ENCODE data around the gene BDP1.
"Not testable (repeated sequence)": the region's sequence is repeated elsewhere in the genome, so short reads cannot be mapped to it uniquely, and the experiment has no call there.

BDP1 gene

DNA sequence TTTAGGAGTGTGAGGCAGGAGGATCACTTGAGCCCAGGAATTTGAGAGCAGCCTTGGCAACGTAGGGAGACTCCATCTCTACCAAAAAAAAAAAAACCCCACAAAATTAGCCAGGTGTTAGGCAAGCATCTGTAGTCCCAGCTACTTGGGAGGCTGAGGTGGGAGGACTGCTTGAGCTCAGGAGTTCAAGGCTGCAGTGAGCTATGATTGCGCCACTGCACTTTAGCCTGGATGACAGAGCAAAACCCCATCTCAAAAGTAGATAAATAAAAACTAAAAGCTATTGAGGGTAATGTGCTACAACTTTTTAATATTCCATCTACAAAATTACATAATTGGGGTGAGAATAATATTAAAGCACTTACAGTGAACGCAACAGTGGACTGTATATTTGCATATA, 5.9 kb downstream of the BDP1 start:
- no peak overlapping the region for H3K4me3 ChIP-seq (ENCODE audit: low read depth, low read length)

DNA sequence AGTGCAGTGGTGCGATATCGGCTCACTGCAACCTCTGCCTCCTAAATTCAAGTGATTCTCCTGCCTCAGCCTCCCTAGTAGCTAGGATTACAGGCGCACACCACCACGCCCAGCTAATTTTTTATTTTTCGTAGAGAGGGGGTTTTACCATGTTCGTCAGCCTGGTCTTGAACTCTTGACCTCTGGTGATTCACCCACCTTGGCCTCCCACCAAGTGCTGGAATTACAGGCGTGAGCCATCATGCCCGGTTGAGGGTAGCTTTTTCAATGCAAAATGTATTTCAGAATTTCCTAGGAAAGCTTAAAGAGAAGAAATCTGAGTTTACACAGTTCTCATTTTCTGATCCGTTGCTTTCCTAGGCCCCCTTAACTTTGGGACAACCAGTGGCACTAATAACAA, 15.7 kb downstream of the BDP1 start:
- no peak overlapping the region for H3K4me3 ChIP-seq (ENCODE audit: low read depth, low read length)

DNA sequence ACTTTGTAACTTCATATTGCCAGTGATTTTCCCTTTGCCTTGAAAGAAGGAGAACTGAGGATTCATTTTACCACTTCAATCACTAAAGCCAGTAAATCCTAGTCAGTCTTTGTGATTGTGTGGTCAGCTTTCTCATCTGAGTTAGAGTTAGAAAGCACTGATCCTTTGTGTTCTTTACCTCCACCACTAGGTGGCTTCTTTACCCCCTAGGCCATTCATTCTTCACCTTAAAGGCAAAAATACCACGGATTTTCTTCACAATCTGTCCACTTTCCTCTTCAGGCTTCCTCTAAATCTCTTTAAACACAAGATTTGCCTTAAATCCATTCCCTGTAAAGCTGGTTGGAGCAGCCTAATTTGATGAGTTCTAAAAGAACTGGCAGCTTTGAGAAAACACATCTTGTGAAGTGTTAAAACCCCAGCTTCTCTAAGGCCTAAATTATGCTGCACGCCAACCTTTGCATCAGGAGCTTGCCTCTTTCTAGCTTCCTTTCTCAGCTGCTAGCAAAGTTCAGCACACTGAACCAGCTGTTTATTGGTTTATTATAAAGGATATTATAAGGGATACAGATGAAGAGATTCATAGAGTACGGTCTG, 20.4 kb downstream of the BDP1 start:
- no peak overlapping the region for H3K4me3 ChIP-seq (ENCODE audit: low read depth, low read length)

DNA sequence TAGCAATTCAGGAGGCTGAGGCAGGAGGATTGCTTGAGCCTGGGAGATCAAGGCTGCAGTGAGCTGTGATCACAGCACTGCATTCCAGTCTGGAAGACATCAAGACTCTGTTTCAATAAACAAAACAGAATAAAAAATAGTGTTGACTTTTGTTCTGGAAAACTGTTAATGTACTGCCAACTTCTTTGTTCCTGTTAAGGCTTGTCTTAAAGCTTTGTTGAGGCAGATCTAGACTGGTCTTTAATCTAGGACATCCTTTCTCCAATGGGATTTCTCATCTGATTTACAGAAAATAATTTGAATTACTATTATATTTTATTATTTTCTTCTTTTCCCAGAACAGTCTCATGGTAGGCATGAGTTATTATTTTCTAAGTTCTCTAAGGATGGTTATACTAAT, 26.0 kb downstream of the BDP1 start:
- no peak overlapping the region for H3K4me3 ChIP-seq (ENCODE audit: low read depth, low read length)

DNA sequence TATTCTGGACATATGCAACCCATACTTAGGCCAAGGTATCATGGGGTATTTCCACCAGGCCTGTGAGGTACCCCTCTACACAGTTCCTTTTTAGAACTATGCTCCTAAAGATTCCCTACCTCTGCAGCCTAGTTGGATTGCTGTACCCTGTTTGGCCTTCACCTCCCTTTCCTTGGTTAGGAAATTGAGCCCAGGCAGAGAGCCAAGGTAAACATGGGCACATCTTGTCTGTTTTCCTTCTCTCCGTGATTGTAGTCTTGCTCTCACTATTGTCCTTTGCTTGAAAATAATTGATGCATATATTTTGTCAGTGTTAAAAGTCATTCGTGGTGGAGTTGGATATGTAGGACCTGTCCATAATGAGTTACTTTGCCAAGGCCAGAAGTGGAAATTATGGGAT, 26.7 kb downstream of the BDP1 start:
- H3K4me3 ChIP-seq (ENCODE audit: low read depth, low read length), result no peak overlapping the region

DNA sequence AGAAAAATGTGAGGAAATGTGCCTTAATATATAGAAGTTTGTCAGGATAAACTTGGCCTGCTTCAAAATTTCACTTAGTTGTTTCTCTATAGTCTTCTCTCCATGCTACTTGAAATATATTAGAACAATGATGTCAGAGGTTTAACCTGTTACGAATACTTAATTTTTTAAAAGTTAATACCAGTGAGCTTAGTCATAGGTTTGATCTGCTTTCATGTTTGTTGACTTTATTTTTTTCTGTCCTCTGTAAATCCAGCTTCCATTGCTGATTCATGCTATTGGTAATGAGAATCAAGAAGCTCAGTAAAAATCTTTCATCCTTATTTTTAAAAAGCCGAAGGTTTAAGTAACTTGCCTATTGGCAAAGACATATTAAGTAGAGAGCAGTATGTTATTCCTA, 27.9 kb downstream of the BDP1 start:
- H3K4me3 ChIP-seq (ENCODE audit: low read depth, low read length), result no peak overlapping the region

DNA sequence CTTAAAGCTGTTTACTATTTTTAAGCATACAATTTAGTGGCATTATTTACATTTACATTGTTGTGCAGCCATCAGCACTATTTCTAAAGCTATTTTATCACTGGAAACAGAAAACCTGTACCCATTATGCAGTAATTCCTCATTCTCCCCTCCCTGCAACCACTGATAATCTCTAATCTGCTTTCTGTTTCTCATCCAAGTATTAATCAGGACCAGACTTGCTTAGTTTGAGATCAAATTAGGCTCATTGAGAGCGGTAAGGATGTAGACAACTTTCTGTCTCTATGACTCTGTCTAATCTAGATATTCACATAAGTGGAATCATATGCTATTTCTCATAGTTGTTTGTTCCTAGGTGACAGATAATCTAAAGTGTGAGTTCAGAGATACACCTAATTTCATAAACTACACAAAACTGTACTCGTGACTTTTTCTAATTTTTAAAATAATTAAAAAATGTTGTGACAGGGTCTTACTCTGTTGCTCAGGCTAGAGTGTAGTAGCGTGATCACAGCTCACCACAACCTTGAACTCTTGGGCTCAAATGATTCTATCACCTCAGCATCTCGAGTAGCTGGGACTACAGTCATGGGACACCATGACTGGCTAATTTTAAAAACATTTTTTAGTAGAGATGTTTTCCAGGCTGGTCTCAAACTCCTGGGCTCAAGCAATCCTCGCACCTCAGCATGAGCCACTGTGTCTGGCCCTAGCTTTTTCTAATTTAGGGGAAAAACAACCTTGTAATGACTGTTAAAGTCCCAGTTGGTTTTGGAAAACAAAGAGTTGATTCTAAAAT, 37.6 kb downstream of the BDP1 start:
- no peak overlapping the region for H3K4me3 ChIP-seq (ENCODE audit: low read depth, low read length)

DNA sequence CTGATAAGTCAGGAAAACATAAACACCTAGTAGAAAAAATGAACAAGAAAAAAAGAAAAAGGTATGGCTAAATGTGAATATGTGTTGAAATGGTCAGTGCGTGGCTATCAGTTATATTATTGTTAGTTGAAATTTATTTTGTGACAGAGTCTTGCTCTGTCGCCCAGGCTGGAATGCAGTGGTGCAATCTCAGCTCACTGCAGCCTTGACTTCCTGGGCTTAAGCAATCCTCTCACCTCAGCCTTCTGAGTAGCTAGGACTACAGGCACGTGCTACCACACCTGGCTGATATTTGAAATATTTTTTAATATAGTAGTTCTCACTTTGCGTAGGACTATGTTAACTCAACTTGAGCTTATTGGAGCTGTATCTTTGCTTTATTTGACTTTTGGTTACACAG, 38.8 kb downstream of the BDP1 start:
- not testable (repeated sequence) for H3K4me3 ChIP-seq (ENCODE audit: low read depth, low read length)

DNA sequence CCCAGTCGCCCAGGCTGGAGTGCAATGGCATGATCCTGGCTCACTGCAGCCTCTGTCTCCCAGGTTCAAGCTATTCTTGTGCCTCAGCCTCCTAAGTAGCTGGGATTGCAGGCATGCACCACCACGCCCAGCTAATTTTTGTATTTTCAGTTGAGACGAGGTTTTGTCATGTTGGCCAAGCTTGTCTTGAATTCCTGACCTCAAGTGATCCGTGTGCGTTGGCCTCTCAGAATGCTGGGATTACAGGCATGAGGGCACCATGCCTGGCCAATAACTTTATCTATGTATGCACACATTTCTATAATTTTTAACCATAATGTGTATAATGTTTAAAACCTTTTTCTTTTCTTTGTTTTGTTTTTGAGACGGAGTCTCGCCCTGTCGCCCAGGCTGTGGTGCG, 43.3 kb downstream of the BDP1 start:
- H3K4me3 ChIP-seq (ENCODE audit: low read depth, low read length), result not testable (repeated sequence)

DNA sequence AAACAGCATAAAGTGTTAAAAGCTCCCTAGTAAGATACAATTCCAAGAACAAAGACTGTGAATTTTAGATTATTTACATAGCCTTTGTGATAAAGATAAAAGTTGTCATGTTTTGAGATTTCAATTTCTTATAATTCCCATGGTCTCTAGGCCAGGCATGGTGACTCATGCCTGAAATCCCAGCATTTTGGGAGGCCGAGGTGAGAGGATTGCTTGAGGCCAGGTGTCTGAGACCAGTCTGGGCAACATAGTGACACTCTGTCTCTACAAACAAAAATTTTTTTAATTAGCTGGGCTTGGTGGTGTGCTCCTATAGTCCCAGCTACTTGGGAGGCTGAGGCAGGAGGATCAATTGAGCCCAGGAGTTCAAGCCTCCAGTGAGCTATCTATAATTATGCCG, 48.1 kb downstream of the BDP1 start:
- H3K4me3 ChIP-seq (ENCODE audit: low read depth, low read length), result no peak overlapping the region

DNA sequence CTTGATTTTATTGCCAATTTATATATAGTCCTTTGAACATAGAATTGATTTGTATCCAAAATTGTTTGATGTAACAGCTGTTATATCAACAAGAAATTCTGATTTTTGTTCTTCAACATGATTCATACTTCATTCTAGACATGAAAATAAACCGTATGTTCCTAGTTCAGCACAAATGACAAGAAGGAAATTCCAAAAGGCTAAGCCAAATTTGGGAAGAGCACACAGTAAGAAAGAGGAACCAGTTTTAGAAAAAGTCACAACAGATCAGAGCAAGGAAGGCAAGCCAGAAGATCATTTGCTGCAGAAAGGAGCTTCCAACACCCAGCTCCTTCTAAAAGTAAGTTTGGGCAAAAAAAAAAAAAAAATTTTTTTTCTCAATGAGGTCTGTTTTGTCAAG, 66.7 kb downstream of the BDP1 start:
- no peak overlapping the region for H3K4me3 ChIP-seq (ENCODE audit: low read depth, low read length)

DNA sequence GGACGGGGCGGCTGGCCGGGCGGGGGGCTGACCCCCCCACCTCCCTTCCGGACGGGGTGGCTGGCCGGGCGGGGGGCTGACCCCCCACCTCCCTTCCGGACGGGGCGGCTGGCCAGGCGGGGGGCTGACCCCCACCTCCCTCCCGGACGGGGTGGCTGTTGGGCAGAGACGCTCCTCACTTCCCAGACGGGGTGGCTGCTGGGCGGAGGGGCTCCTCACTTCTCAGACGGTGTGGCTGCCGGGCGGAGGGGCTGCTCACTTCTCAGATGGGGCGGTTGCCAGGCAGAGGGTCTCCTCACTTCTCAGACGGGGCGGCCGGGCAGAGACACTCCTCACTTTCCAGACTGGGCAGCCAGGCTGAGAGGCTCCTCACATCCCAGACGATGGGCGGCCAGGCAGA, 70.2 kb downstream of the BDP1 start:
- not testable (repeated sequence) for H3K4me3 ChIP-seq (ENCODE audit: low read depth, low read length)

DNA sequence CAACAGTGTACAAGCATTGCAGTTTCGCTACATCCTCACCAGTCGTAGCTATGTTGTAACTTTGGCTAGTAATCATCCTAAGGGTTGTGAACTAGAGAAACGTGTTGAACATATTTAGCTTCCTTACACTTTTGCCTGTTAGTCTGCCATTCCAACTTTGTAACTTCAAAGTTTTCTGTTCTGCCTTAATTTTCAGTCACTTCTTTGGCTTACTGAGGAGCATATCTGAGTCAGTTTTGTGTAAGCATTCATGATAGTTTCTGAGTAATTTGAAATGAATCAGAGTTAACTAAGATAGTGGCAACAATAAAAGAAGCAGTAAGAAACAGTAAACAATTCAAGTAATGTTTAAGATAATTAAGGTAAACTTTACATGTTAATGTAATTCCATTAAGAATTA, 72.8 kb downstream of the BDP1 start:
- H3K4me3 ChIP-seq (ENCODE audit: low read depth, low read length), result no peak overlapping the region

DNA sequence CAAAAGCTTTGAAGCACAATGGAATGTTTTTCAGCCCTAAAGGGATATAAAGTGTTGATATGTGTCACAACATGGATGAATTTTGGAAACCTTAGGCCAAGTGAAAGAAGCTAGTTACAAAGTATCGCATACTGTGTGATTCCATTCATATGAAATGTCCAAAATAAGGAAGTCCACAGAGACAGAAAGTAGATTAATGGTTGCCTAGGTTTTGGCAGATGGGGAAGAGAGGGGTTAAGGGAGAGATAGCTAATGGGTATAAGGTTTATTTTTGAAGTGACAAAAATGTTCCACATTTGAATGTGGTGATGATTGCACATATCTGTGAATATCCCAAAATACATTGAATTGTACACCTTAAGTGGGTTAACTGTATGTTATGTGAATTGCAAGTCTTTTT, 74.2 kb downstream of the BDP1 start:
- H3K4me3 ChIP-seq (ENCODE audit: low read depth, low read length), result no peak overlapping the region

DNA sequence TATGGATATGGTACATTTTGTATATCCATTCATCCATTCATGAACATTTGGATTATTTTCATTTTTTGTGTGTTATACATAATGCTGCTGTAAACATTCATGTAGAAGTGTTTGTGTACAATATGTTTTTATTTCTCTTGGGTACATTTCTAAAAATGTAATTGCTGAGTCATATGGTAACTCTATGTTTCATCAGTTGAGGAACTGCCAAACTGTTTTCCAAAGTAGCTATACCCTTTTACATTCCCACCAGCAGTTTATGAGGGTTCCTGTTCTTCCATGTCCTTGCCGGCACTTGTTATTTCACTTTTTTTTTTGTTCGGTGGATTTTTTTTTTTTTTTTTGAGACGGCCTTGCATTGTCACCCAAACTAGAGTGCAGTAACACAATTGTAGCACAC, 77.7 kb downstream of the BDP1 start:
- H3K4me3 ChIP-seq (ENCODE audit: low read depth, low read length), result no peak overlapping the region

DNA sequence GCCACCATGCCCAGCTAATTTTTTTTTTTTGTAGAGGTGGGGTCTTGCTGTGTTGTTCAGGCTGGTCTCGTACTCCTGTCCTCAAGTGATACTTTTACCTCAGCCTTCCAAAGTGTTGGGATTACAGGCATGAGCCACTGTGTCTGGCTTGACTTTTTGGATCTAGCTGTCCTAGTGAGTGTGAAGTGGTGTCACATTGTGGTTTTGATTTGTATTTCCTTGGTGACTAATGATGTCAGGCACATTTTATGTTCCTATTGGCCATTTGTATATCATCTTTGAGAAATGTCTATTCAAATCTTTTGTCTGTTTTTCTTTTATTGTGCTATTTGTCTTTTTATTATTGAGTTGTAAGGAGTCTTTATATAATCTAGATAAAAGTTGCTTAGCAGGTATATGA, 78.2 kb downstream of the BDP1 start:
- no peak overlapping the region for H3K4me3 ChIP-seq (ENCODE audit: low read depth, low read length)

DNA sequence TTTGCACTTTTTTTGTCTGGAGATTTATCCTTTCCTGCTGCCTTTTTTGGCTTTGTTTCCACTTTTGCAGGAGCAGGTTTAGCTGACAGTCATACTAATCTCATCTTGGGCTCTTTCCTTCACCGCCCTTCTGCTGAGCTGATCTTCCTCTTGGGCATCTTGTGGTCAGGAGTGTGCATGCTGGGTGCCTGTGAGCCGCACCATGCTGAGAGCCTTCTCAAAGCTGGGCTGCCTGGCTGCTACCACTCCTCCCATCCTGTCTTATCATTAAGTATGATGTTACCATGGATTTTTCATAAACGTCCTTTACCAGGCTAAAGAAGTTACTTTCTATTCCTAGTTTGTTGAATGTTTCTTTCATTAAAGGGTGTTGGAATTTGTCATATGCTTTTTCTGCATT, 82.2 kb downstream of the BDP1 start:
- no peak overlapping the region for H3K4me3 ChIP-seq (ENCODE audit: low read depth, low read length)

DNA sequence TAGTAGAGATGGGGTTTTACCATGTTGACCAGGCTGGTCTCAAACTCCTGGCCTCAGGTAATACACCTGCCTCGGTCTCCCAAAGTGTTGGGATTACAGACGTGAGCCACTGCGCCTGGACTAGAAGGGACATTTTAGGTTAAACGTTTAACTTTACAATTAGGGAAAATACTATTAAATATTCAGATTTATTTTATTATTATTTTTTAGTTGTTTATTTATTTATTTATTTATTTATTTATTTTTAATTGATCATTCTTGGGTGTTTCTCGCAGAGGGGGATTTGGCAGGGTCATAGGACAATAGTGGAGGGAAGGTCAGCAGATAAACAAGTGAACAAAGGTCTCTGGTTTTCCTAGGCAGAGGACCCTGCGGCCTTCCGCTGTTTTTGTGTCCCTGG, 95.4 kb downstream of the BDP1 start:
- not testable (repeated sequence) for H3K4me3 ChIP-seq (ENCODE audit: low read depth, low read length)

DNA sequence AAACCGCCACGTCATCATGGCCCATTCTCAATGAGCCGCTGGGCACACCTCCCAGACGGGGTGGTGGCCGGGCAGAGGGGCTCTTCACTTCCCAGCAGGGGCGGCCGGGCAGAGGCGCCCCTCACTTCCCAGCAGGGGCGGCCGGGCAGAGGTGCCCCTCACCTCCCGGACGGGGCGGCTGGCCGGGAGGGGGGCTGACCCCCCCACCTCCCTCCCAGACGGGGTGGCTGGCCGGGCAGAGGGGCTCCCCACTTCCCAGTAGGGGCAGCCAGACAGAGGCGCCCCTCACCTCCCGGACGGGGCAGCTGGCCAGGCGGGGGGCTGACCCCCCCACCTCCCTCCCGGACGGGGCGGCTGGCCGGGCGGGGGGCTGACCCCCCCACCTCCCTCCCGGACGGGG, 96.1 kb downstream of the BDP1 start:
- H3K4me3 ChIP-seq (ENCODE audit: low read depth, low read length), result not testable (repeated sequence)

DNA sequence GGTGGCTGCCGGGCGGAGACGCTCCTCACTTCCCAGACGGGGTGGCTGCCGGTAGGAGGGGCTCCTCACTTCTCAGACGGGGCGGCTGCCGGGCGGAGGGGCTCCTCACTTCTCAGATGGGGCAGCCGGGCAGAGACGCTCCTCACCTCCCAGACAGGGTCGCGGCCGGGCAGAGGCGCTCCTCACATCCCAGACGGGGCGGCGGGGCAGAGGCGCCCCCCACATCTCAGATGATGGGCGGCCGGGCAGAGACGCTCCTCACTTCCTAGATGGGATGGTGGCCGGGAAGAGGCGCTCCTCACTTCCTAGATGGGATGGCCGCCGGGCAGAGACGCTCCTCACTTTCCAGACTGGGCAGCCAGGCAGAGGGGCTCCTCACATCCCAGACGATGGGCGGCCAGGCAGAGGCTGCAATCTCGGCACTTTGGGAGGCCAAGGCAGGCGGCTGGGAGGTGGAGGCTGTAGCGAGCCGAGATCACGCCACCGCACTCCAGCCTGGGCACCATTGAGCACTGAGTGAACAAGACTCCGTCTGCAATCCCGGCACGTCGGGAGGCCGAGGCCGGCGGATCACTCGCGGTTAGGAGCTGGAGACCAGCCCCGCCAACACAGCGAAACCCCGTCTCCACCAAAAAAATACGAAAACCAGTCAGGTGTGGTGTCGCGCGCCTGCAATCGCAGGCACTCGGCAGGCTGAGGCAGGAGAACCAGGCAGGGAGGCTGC, 96.7 kb downstream of the BDP1 start:
- not testable (repeated sequence) for H3K4me3 ChIP-seq (ENCODE audit: low read depth, low read length)

DNA sequence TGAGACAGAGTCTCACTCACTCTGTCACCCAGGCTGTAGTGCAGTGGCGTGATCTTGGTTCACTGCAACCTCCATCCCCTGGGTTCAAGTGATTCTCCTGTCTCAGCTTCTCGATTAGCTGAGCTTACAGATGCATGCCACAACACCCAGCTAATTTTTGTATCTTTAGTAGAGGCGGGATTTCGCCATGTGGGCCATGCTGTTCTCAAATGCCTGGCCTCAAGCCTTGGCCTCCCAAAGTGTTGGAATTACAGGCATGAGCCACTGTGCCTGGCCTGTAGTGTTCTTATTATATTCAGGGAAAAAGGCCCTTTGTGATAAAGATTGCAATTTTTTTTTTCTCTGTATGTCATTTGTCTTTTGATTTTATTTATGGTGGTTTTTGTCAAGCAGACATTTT, 107.7 kb downstream of the BDP1 start:
- H3K4me3 ChIP-seq (ENCODE audit: low read depth, low read length), result no peak overlapping the region

DNA sequence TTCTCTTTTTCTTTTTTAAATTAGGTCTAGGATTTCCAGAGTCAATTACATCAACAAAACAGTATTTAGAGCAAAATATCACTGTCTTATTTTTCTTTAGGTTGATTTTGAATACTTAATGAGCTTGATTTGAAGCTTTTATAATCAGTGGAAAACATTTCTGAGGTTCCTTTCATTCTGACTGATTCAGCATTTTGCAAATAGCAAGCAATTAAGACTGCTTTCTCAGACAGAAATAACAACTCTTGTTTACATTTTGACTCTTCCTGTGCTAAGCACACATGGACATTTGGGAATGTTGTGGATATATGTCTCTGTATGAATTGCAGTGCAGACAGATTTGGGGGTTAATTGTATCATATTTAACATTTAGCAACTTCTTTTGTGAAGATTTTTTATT, 109.4 kb downstream of the BDP1 start:
- no peak overlapping the region for H3K4me3 ChIP-seq (ENCODE audit: low read depth, low read length)
